HEK293 (cell line): Measurements from ENCODE around the gene ZNF318.

Source experiments
- CTCF ChIA-PET: fragments of 350-600 bp; formaldehyde crosslinking; extraction: SDS; loops from one replicate; lab custom pipeline; 2021; ENCODE audit warnings: antibody characterized with exemption; lab: Yijun Ruan, JAX
- POLR2A ChIA-PET: fragments of 300-600 bp; formaldehyde crosslinking; extraction: SDS; loops from one replicate; lab custom pipeline; 2020; ENCODE audit warnings: antibody characterized with exemption, inconsistent platforms; lab: Yijun Ruan, JAX
- H3K27ac ChIP-seq: fragments of 200-500 bp; sonication (Bioruptor generic); 2 replicates; pipeline ENCODE4 v1.5.1; 2014; ENCODE audit warnings: low read depth, low read length, control low read depth, inconsistent platforms; ENCODE audit errors: extremely low read depth
- H3K36me3 ChIP-seq, 2 experiments: fragments of 200-500 bp in 1 of 2; sonication (Bioruptor generic) in 1 of 2; 1 replicate in 1 of 2; 2 replicates in 1 of 2; pipeline ENCODE4 v1.5.1; 2014 to 2017; ENCODE audit warnings: inconsistent platforms in 2 of 2, low read length in 2 of 2; ENCODE audit not compliant: control insufficient read depth in 2 of 2, insufficient read depth in 1 of 2
- H3K4me1 ChIP-seq: fragments of 200-500 bp; sonication (Bioruptor generic); 2 replicates; pipeline ENCODE4 v1.5.1; 2014; ENCODE audit warnings: mild to moderate bottlenecking, low read length, inconsistent platforms; ENCODE audit not compliant: control insufficient read depth, insufficient read depth
- H3K4me3 ChIP-seq: 2 replicates; pipeline ENCODE4 v1.5.1; 2011; ENCODE audit warnings: low read depth, mild to moderate bottlenecking, control low read depth, low read length, moderate library complexity
- H3K9me3 ChIP-seq: fragments of 200-500 bp; sonication (Bioruptor generic); 2 replicates; pipeline ENCODE4 v1.5.1; 2014; ENCODE audit warnings: low read depth, low read length, inconsistent platforms; ENCODE audit not compliant: control insufficient read depth, insufficient read depth
- KLF9 ChIP-seq: fragments of 450-650 bp; formaldehyde crosslinking; IDR thresholded peaks from 2 replicates; pipeline ENCODE4 v1.5.1; 2016; ENCODE audit warnings: missing biosample characterization, missing genetic modification characterization, low read depth
- ZBTB1 ChIP-seq: fragments of 450-650 bp; formaldehyde crosslinking; IDR thresholded peaks from 2 replicates; pipeline ENCODE4 v1.5.1; 2016; ENCODE audit warnings: missing biosample characterization, missing genetic modification characterization
- ZNF112 ChIP-seq: fragments of 450-650 bp; formaldehyde crosslinking; IDR thresholded peaks from 2 replicates; pipeline ENCODE4 v1.5.0; 2017; ENCODE audit warnings: missing biosample characterization, missing genetic modification characterization
- ZNF132 ChIP-seq: fragments of 450-650 bp; formaldehyde crosslinking; IDR thresholded peaks from 2 replicates; pipeline ENCODE4 v1.5.1; 2017; ENCODE audit warnings: missing biosample characterization, missing genetic modification characterization, borderline replicate concordance
- ZNF138 ChIP-seq: fragments of 450-650 bp; formaldehyde crosslinking; IDR thresholded peaks from 2 replicates; pipeline ENCODE4 v1.5.1; 2016; ENCODE audit warnings: missing biosample characterization, missing genetic modification characterization, borderline replicate concordance
- ZNF157 ChIP-seq: fragments of 450-650 bp; formaldehyde crosslinking; IDR thresholded peaks from 2 replicates; pipeline ENCODE4 v1.5.1; 2016; ENCODE audit warnings: missing biosample characterization, missing genetic modification characterization
- ZNF24 ChIP-seq: fragments of 450-650 bp; formaldehyde crosslinking; IDR thresholded peaks from 2 replicates; pipeline ENCODE4 v1.5.1; 2016; ENCODE audit warnings: missing biosample characterization, missing genetic modification characterization
- ZNF292 ChIP-seq: fragments of 450-650 bp; formaldehyde crosslinking; IDR thresholded peaks from 2 replicates; pipeline ENCODE4 v1.5.1; 2016; ENCODE audit warnings: low read depth, missing biosample characterization, missing genetic modification characterization, borderline replicate concordance
- ZNF366 ChIP-seq: fragments of 450-650 bp; formaldehyde crosslinking; conservative IDR thresholded peaks from 2 replicates; pipeline ENCODE4 v1.5.1; 2016; ENCODE audit warnings: missing biosample characterization, missing genetic modification characterization
- ZNF433 ChIP-seq: fragments of 450-650 bp; formaldehyde crosslinking; IDR thresholded peaks from 2 replicates; pipeline ENCODE4 v1.5.1; 2016; ENCODE audit warnings: missing biosample characterization, missing genetic modification characterization, low read depth
- TF ChIP-seq, protein P1 (sequence below): fragments of 450-650 bp; formaldehyde crosslinking; conservative IDR thresholded peaks from 2 replicates; pipeline ENCODE4 v1.5.1; 2016; ENCODE audit warnings: low read depth, missing biosample characterization, missing genetic modification characterization
- TF ChIP-seq, protein P2 (sequence below): fragments of 450-650 bp; formaldehyde crosslinking; IDR thresholded peaks from 2 replicates; pipeline ENCODE4 v1.5.1; 2016; ENCODE audit warnings: missing biosample characterization, missing genetic modification characterization, low read depth
- TF ChIP-seq, protein P3 (sequence below): fragments of 450-650 bp; formaldehyde crosslinking; IDR thresholded peaks from 2 replicates; pipeline ENCODE4 v1.5.1; 2016; ENCODE audit warnings: missing biosample characterization, missing genetic modification characterization

The ZNF318 gene

DNA sequence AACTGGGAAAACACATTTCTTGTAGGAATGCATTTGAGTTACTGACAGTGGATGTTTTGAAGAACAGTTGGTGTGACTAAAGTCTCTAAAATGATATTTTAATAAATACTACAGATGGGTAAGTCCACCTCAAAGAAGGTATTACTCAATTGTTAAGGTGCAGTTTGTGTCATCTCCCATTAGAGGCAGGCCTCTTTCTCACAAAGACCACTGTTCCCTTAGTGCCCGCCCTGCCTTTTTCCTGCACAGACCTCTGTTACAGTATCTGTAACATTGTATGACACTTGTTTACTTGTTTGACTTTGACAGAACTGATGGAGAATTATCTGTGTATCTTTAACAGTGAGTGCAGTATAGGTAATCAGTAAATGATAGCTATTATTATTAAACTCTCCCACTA is 55.6 kb downstream of the ZNF318 start (continued):
- TF ChIP-seq, protein P1, sequence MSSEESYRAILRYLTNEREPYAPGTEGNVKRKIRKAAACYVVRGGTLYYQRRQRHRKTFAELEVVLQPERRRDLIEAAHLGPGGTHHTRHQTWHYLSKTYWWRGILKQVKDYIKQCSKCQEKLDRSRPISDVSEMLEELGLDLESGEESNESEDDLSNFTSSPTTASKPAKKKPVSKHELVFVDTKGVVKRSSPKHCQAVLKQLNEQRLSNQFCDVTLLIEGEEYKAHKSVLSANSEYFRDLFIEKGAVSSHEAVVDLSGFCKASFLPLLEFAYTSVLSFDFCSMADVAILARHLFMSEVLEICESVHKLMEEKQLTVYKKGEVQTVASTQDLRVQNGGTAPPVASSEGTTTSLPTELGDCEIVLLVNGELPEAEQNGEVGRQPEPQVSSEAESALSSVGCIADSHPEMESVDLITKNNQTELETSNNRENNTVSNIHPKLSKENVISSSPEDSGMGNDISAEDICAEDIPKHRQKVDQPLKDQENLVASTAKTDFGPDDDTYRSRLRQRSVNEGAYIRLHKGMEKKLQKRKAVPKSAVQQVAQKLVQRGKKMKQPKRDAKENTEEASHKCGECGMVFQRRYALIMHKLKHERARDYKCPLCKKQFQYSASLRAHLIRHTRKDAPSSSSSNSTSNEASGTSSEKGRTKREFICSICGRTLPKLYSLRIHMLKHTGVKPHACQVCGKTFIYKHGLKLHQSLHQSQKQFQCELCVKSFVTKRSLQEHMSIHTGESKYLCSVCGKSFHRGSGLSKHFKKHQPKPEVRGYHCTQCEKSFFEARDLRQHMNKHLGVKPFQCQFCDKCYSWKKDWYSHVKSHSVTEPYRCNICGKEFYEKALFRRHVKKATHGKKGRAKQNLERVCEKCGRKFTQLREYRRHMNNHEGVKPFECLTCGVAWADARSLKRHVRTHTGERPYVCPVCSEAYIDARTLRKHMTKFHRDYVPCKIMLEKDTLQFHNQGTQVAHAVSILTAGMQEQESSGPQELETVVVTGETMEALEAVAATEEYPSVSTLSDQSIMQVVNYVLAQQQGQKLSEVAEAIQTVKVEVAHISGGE (tag by site-specific recombination): no peak
- no peak for TF ChIP-seq ZNF366
- no peak for TF ChIP-seq ZBTB1 (tag by site-specific recombination)
- TF ChIP-seq ZNF138: no peak
- TF ChIP-seq, protein P2, sequence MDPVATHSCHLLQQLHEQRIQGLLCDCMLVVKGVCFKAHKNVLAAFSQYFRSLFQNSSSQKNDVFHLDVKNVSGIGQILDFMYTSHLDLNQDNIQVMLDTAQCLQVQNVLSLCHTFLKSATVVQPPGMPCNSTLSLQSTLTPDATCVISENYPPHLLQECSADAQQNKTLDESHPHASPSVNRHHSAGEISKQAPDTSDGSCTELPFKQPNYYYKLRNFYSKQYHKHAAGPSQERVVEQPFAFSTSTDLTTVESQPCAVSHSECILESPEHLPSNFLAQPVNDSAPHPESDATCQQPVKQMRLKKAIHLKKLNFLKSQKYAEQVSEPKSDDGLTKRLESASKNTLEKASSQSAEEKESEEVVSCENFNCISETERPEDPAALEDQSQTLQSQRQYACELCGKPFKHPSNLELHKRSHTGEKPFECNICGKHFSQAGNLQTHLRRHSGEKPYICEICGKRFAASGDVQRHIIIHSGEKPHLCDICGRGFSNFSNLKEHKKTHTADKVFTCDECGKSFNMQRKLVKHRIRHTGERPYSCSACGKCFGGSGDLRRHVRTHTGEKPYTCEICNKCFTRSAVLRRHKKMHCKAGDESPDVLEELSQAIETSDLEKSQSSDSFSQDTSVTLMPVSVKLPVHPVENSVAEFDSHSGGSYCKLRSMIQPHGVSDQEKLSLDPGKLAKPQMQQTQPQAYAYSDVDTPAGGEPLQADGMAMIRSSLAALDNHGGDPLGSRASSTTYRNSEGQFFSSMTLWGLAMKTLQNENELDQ: no peak
- no peak for TF ChIP-seq ZNF112 (tag by site-specific recombination)
- TF ChIP-seq ZNF157 (tag by site-specific recombination): no peak
- no peak for TF ChIP-seq ZNF292 (tag by site-specific recombination)
- no peak for TF ChIP-seq KLF9 (tag by site-specific recombination)
- TF ChIP-seq, all 188 proteins: peak for 0

DNA sequence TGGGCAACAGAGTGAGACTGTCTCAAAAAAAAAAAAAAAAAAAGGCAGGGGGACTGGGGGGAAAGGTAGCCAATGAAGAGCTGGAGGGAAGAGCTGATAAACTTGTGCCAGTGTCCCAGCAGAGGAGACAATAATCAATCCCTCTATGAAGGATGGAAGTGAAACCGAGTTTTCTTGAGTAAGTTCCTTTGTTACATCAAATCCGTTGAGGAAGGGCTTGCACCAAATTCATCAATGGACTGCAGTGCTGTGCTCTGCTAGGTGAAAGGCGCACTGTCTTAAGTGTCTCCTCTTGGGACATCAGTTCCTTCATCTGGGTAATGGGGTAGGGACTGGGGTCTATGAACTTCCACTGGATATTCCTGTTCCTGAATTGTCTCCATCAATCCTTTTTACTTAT is 57.8 kb downstream of the ZNF318 start:
- Histone ChIP-seq H3K36me3 (no peaks in the 10 kb centered on the region), H3K9me3 (no peaks in the 10 kb centered on the region), H3K4me3 (no peak overlapping the region), H3K27ac (no peak overlapping the region), H3K4me1 (no peaks in the 10 kb centered on the region)
- TF ChIP-seq, protein P3, sequence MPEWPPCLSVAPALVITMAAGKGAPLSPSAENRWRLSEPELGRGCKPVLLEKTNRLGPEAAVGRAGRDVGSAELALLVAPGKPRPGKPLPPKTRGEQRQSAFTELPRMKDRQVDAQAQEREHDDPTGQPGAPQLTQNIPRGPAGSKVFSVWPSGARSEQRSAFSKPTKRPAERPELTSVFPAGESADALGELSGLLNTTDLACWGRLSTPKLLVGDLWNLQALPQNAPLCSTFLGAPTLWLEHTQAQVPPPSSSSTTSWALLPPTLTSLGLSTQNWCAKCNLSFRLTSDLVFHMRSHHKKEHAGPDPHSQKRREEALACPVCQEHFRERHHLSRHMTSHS (tag by site-specific recombination): no peak
- POLR2A ChIA-PET: interaction anchor here (0.5 to 1.2 kb wide), 3 partner anchors 58 to 213 kb away, joined by 3 to 5 read pairs (median 3); partner anchors contain the start of genes TJAP1 and ZNF318
- CTCF ChIA-PET: interaction anchor here (0.8 kb wide), 1 partner anchor 83 kb away, joined by 5 read pairs; no protein-coding TSS in a partner anchor

DNA sequence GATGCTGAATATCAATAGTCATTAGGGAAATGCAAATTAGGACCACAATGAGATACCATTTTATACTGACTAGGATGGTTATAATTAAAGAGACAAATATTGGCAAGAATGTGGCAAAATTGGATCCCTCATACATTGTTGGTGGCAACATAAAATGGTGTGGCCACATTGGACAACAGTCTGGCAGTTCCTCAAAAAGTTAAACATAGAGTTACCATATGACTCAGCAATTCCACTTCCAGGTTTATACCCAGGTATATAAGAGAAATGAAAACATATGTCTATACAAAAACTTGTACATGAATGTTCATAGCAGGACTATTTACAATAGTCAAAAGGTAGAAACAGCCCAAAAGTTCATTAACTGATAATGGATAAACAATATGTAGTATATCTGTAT is 58.8 kb downstream of the ZNF318 start:
- H3K4me3 ChIP-seq: no peak overlapping the region
- no peaks in the 10 kb centered on the region for H3K9me3 ChIP-seq
- POLR2A ChIA-PET: no interaction called here
- CTCF ChIA-PET: no interaction called here
- TF ChIP-seq, protein P1 (tag by site-specific recombination): no peak
- TF ChIP-seq ZNF132 (tag by site-specific recombination) (no peak), ZNF433 (tag by site-specific recombination) (no peak), ZNF24 (no peak)
- no peak overlapping the region for H3K27ac ChIP-seq
- no peaks in the 10 kb centered on the region for H3K36me3 ChIP-seq
- H3K4me1 ChIP-seq: no peaks in the 10 kb centered on the region
